ENCODE measurements around the gene NPTN. TPM values are rescaled to one million over a fixed set of nuclear protein-coding genes. Genes with fewer than 3 reads are reported as not detected.

The NPTN gene
- total RNA-seq, 4 donors from 2014 or later = 81.6 to 125 (median 92.4) TPM

DNA sequence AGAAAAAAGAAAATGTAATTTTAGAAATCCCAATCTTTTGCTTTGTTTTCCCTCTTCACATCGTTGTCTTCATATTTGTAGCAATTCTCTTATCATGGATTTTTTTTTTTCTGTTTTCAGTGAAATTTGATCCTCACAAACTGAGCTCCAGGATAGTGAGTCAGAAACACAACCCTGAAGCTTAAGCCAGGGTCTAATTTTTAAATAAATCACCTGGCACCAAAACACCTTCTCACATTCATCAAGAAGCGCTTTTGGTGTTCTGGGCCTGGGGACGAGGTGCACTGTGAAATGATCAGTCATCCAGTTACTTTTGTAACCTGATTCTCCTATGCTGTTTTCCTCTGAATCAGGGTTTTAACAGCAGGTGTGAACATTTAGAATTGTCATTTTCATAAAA lies 102.5 kb downstream of the NPTN start:
- intact Hi-C loops (cut with DNase I) = no loop called here
- no peaks in the 10 kb centered on the region for H3K27me3 ChIP-seq
- no peaks in the 10 kb centered on the region for H3K9me3 ChIP-seq
- no peak for TF ChIP-seq POLR2A (IDR thresholded peaks at IDR 0.05)
- TF ChIP-seq, protein P1, sequence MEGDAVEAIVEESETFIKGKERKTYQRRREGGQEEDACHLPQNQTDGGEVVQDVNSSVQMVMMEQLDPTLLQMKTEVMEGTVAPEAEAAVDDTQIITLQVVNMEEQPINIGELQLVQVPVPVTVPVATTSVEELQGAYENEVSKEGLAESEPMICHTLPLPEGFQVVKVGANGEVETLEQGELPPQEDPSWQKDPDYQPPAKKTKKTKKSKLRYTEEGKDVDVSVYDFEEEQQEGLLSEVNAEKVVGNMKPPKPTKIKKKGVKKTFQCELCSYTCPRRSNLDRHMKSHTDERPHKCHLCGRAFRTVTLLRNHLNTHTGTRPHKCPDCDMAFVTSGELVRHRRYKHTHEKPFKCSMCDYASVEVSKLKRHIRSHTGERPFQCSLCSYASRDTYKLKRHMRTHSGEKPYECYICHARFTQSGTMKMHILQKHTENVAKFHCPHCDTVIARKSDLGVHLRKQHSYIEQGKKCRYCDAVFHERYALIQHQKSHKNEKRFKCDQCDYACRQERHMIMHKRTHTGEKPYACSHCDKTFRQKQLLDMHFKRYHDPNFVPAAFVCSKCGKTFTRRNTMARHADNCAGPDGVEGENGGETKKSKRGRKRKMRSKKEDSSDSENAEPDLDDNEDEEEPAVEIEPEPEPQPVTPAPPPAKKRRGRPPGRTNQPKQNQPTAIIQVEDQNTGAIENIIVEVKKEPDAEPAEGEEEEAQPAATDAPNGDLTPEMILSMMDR (IDR thresholded peaks at IDR 0.05) = no peak
- H3K36me3 ChIP-seq = peaks cover 0 to 4% (median 0%) of the 10 kb centered on the region in 3 donors
- no peak overlapping the region for H3K4me3 ChIP-seq
- no peak overlapping the region for H3K27ac ChIP-seq
- 55% methylated on average over 3 of the region's 3 CpGs for WGBS, 2 donors
- no peak for DNase-seq
- no peaks in the 10 kb centered on the region for H3K4me1 ChIP-seq

DNA sequence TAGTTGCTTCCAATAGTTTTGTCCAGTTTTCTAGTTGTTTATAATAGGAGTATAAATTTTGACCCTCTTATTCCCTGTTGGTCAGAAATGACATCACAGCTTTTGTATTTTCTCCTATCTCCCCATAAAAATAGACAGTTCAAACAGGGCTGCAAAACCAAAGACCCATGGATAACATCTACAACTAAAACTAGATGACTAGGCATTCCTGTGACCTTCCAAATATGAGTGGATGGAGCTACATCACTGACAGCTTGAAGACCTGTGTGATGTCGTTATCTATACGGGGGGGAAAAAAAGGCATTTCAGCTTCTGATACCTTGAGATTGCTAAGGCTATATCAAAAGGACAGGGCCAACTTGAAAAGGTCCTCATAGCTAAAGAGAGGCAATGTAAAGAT lies 105.6 kb downstream of the NPTN start:
- Histone ChIP-seq H3K9me3 (no peaks in the 10 kb centered on the region), H3K4me3 (no peak overlapping the region), H3K27ac (no peak overlapping the region), H3K36me3 (peaks cover 0 to 4% (median 0%) of the 10 kb centered on the region in 3 donors), H3K27me3 (no peaks in the 10 kb centered on the region), H3K4me1 (no peaks in the 10 kb centered on the region)
- TF ChIP-seq, protein P1 (IDR thresholded peaks at IDR 0.05) = no peak
- no peak for TF ChIP-seq POLR2A (IDR thresholded peaks at IDR 0.05)
- 89 to 96% methylated on average over 2 of the region's 2 CpGs for WGBS, 2 donors
- no peak for DNase-seq
- intact Hi-C loops (cut with DNase I) = no loop called here

GRCh38 chr15:73524919-73525318 lies 108.3 kb downstream of the NPTN start:
- Histone ChIP-seq H3K4me1 (no peaks in the 10 kb centered on the region), H3K36me3 (no peaks in the 10 kb centered on the region), H3K27ac (no peak overlapping the region), H3K4me3 (no peak overlapping the region), H3K9me3 (no peaks in the 10 kb centered on the region), H3K27me3 (no peaks in the 10 kb centered on the region)
- intact Hi-C loops (cut with DNase I) = no loop called here
- DNase-seq = no peak
- no peak for TF ChIP-seq POLR2A (IDR thresholded peaks at IDR 0.05)
- WGBS, 2 donors = 82 to 86% methylated on average over 1 of the region's 1 CpG

- H3K4me1 ChIP-seq = no peaks in the 10 kb centered on the region
- no peak overlapping the region for H3K27ac ChIP-seq
- no peak overlapping the region for H3K4me3 ChIP-seq
- no peak for TF ChIP-seq POLR2A (IDR thresholded peaks at IDR 0.05)
- no peaks in the 10 kb centered on the region for H3K36me3 ChIP-seq
- no peaks in the 10 kb centered on the region for H3K27me3 ChIP-seq
- H3K9me3 ChIP-seq = no peaks in the 10 kb centered on the region
- 35 to 52% methylated on average over 1 of the region's 1 CpG for WGBS, 2 donors
- no peak for DNase-seq
- intact Hi-C loops (cut with DNase I) = no loop called here
Observed at GRCh38 chr15:73522011-73522410, 111.2 kb downstream of the NPTN start.

- no peaks in the 10 kb centered on the region for H3K4me1 ChIP-seq
- H3K27me3 ChIP-seq = no peaks in the 10 kb centered on the region
- no peak overlapping the region for H3K27ac ChIP-seq
- H3K4me3 ChIP-seq = no peak overlapping the region
- intact Hi-C loops (cut with DNase I) = no loop called here
- TF ChIP-seq, protein P1 (IDR thresholded peaks at IDR 0.05) = no peak
- 79 to 88% methylated on average over 5 of the region's 5 CpGs for WGBS, 2 donors
- DNase-seq = no peak
- no peaks in the 10 kb centered on the region for H3K36me3 ChIP-seq
- H3K9me3 ChIP-seq = no peaks in the 10 kb centered on the region
Observed at GRCh38 chr15:73518876-73519733, 114.1 kb downstream of the NPTN start.

- Histone ChIP-seq H3K9me3 (no peaks in the 10 kb centered on the region), H3K36me3 (no peaks in the 10 kb centered on the region), H3K4me3 (no peak overlapping the region), H3K27ac (no peak overlapping the region), H3K4me1 (no peaks in the 10 kb centered on the region), H3K27me3 (no peaks in the 10 kb centered on the region)
- intact Hi-C loops (cut with DNase I) = no loop called here
- 65 to 71% methylated on average over 3 of the region's 3 CpGs for WGBS, 2 donors
- DNase-seq = no peak
- TF ChIP-seq, protein P1 (IDR thresholded peaks at IDR 0.05) = no peak
- TF ChIP-seq POLR2A (IDR thresholded peaks at IDR 0.05) = no peak
Observed at GRCh38 chr15:73518180-73518862, 114.9 kb downstream of the NPTN start.
